ENCODE results near the gene PAFAH1B1. TPM values are rescaled to one million over a fixed set of nuclear protein-coding genes. Genes with fewer than 3 reads are reported as not detected.

Gene PAFAH1B1
- polyA plus RNA-seq, 1 donor (not counting 4 experiments of a cell fraction or from before 2014, with no cell fraction given): 119 TPM

DNA sequence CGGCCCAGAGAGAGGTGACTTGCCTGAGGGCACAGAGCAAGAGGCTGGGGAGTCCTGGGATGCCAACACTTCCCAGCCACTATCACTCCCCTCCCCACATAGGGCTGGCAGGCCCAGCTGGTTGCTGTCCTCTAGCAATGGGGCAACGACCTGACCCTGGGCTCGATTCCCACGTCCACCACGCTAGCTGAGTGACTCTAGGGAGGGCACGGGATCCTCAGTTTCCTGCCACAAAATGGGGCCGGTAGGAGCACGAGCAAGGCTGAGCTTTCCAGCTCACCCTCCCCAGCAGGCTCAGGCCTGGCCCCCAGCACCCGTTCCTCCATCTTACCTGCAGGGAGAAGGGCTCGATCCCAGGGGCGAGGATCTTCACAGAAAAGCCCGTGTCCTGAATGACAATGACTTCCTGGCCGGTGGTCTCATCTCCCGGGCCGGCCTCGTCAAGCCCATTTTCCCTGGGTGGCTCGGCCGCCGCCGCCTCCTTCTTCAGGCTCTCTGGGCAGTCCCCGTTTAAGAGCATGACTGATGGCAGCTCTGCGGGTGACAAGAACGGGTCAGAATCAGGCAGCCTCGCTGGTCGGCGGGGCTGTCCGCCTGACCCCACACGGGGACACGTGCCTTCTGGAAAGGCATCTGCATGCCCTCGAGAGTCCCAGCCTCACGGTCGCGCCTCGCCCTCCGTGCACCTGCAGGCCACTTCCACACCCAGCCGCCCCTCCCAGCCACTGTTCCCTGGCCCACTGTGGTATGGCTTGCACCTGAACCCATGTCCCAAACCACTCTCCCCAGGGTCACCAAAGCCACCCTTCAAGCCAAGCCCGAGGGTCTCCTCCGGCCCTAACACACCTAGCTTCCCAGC is 110.8 kb downstream of the PAFAH1B1 start:
- dilution Hi-C loops (cut with MboI; ENCODE audit: extremely low pct_ligation_motif_present, low sequenced_read_pairs): no loop called here

DNA sequence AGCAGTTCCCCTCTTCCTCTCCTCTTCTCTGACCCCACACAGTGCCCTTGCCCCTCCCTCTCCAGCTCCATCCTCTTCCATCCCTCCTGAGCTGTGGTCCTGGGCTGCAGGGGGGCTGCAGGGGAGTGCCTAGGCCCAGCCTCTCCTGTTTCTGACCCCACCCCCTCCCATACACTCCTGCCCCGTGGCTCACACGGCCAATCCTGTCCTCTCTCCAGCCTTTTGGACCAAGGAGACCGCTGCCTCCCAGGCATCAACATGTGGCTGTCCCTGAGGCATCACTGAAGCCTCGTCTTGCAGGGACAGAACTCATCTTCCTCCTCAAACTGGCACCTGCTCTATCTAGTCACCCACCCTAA is 111.4 kb downstream of the PAFAH1B1 start:
- no peak overlapping the region for H3K27ac ChIP-seq (ENCODE audit: control insufficient read depth, insufficient read depth, low read length)
- dilution Hi-C loops (cut with MboI; ENCODE audit: extremely low pct_ligation_motif_present, low sequenced_read_pairs): no loop called here
- H3K9me3 ChIP-seq (ENCODE audit: control insufficient read depth, low read depth, low read length): no peaks in the 10 kb centered on the region
- no peak overlapping the region for H3K4me2 ChIP-seq (ENCODE audit: control insufficient read depth, extremely low read depth, insufficient read depth, low read depth, low read length)
- H3K79me2 ChIP-seq (ENCODE audit: control insufficient read depth, insufficient read depth, low read length): peaks cover 67% of the 10 kb centered on the region
- DNase-seq (ENCODE audit: low read depth, low spot score) (no peak), FAIRE-seq (no peak)
- peaks cover 2% of the 10 kb centered on the region for H3K9me1 ChIP-seq (ENCODE audit: control insufficient read depth, extremely low read depth, insufficient read depth, low read length)
- no peak overlapping the region for H2AFZ ChIP-seq (ENCODE audit: control insufficient read depth, low read length)
- peaks cover 28% of the 10 kb centered on the region for H3K4me1 ChIP-seq (ENCODE audit: control insufficient read depth, extremely low read depth, insufficient read depth, low read length)
- no peak overlapping the region for H3K9ac ChIP-seq (ENCODE audit: control insufficient read depth, extremely low read depth, insufficient read depth, low read length)
- no peak for TF ChIP-seq EZH2 (IDR thresholded peaks at IDR 0.05; ENCODE audit: low read length)
- TF ChIP-seq, protein P1, sequence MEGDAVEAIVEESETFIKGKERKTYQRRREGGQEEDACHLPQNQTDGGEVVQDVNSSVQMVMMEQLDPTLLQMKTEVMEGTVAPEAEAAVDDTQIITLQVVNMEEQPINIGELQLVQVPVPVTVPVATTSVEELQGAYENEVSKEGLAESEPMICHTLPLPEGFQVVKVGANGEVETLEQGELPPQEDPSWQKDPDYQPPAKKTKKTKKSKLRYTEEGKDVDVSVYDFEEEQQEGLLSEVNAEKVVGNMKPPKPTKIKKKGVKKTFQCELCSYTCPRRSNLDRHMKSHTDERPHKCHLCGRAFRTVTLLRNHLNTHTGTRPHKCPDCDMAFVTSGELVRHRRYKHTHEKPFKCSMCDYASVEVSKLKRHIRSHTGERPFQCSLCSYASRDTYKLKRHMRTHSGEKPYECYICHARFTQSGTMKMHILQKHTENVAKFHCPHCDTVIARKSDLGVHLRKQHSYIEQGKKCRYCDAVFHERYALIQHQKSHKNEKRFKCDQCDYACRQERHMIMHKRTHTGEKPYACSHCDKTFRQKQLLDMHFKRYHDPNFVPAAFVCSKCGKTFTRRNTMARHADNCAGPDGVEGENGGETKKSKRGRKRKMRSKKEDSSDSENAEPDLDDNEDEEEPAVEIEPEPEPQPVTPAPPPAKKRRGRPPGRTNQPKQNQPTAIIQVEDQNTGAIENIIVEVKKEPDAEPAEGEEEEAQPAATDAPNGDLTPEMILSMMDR (optimal IDR thresholded peaks at IDR 0.05 in 1 of 3, IDR thresholded peaks at IDR 0.05 in 1 of 3, conservative IDR thresholded peaks at IDR 0.05 in 1 of 3; ENCODE audit: extremely low read depth in 1 of 3, insufficient read depth in 2 of 3, low read length in 3 of 3): no peak
- H3K27me3 ChIP-seq (ENCODE audit: control insufficient read depth, extremely low read depth, insufficient read depth, low read length): no peaks in the 10 kb centered on the region
- H3K36me3 ChIP-seq (ENCODE audit: control insufficient read depth in 2 of 2, extremely low read depth in 1 of 2, insufficient read depth in 2 of 2, low read length in 2 of 2): peaks cover 23 to 25% of the 10 kb centered on the region in 2 experiments
- peaks cover 50% of the 10 kb centered on the region for H4K20me1 ChIP-seq (ENCODE audit: control insufficient read depth, extremely low read depth, insufficient read depth, low read length)
- H3K4me3 ChIP-seq (ENCODE audit: control insufficient read depth in 2 of 3, extremely low read depth in 1 of 3, insufficient read depth in 2 of 3, low read depth in 1 of 3, low read length in 3 of 3): no peak overlapping the region

More for the DNA sequence above, 110.8 kb downstream of the PAFAH1B1 start:
- H3K4me1 ChIP-seq (ENCODE audit: control insufficient read depth, extremely low read depth, insufficient read depth, low read length): peaks cover 22% of the 10 kb centered on the region
- peaks cover 23 to 25% of the 10 kb centered on the region in 2 experiments for H3K36me3 ChIP-seq (ENCODE audit: control insufficient read depth in 2 of 2, extremely low read depth in 1 of 2, insufficient read depth in 2 of 2, low read length in 2 of 2)
- H3K79me2 ChIP-seq (ENCODE audit: control insufficient read depth, insufficient read depth, low read length): peaks cover 61% of the 10 kb centered on the region
- no peak for FAIRE-seq
- no peak overlapping the region for H3K4me3 ChIP-seq (ENCODE audit: control insufficient read depth in 2 of 3, extremely low read depth in 1 of 3, insufficient read depth in 2 of 3, low read depth in 1 of 3, low read length in 3 of 3)
- H3K27me3 ChIP-seq (ENCODE audit: control insufficient read depth, extremely low read depth, insufficient read depth, low read length): no peaks in the 10 kb centered on the region
- H3K27ac ChIP-seq (ENCODE audit: control insufficient read depth, insufficient read depth, low read length): no peak overlapping the region
- no peaks in the 10 kb centered on the region for H3K9me3 ChIP-seq (ENCODE audit: control insufficient read depth, low read depth, low read length)
- TF ChIP-seq, protein P1 (optimal IDR thresholded peaks at IDR 0.05 in 1 of 3, IDR thresholded peaks at IDR 0.05 in 1 of 3, conservative IDR thresholded peaks at IDR 0.05 in 1 of 3; ENCODE audit: extremely low read depth in 1 of 3, insufficient read depth in 2 of 3, low read length in 3 of 3): no peak
- TF ChIP-seq EZH2 (IDR thresholded peaks at IDR 0.05; ENCODE audit: low read length): no peak
- no peak overlapping the region for H3K9ac ChIP-seq (ENCODE audit: control insufficient read depth, extremely low read depth, insufficient read depth, low read length)
- peaks cover 2% of the 10 kb centered on the region for H3K9me1 ChIP-seq (ENCODE audit: control insufficient read depth, extremely low read depth, insufficient read depth, low read length)
- H4K20me1 ChIP-seq (ENCODE audit: control insufficient read depth, extremely low read depth, insufficient read depth, low read length): peaks cover 48% of the 10 kb centered on the region
- H3K4me2 ChIP-seq (ENCODE audit: control insufficient read depth, extremely low read depth, insufficient read depth, low read depth, low read length): no peak overlapping the region
- DNase-seq (ENCODE audit: low read depth, low spot score): no peak
- no peak overlapping the region for H2AFZ ChIP-seq (ENCODE audit: control insufficient read depth, low read length)
